K562 (cell line): ENCODE data around the gene IRF9. TPM values are rescaled to one million over a fixed set of nuclear protein-coding genes. Genes with fewer than 3 reads are reported as not detected.

Experiments
- E2F8 ChIP-seq: fragments of 450-650 bp; IDR thresholded peaks from 2 replicates; pipeline ENCODE4 v1.7.1; 2018; ENCODE audit warnings: mild to moderate bottlenecking, low read depth; ENCODE audit not compliant: partially characterized antibody
- HDAC1 ChIP-seq, 2 experiments: fragments of 450-650 bp; IDR thresholded peaks; 2 replicates each; pipeline ENCODE4 v1.6.1; 2016 to 2017; ENCODE audit warnings: inconsistent platforms in 1 of 2, mild to moderate bottlenecking in 1 of 2, moderate library complexity in 1 of 2
- JUN ChIP-seq, 2 experiments: sonication (generic) in 1 of 2; formaldehyde crosslinking in 1 of 2; IDR thresholded peaks; 2 replicates each; pipeline versions ENCODE4 v1.6.1 to v1.8.0; 2012 to 2022; ENCODE audit warnings: borderline replicate concordance in 2 of 2, mild to moderate bottlenecking in 2 of 2, improper control_type of control experiment in 1 of 2, low read depth in 1 of 2, low read length in 1 of 2, missing genetic modification reagents in 1 of 2
- MEF2D ChIP-seq: conservative IDR thresholded peaks from 2 replicates; pipeline ENCODE4 v1.6.1; 2016; ENCODE audit warnings: low read depth, missing genetic modification characterization, missing compliant biosample characterization
- POLR2A ChIP-seq: fragments of 450-650 bp; conservative IDR thresholded peaks from 2 replicates; pipeline ENCODE4 v1.6.1; 2016
- POLR2AphosphoS5 ChIP-seq: IDR thresholded peaks from 2 replicates; pipeline ENCODE4 v1.6.1; 2011; ENCODE audit warnings: mild to moderate bottlenecking, low read depth, low read length, moderate library complexity; ENCODE audit not compliant: control insufficient read depth, insufficient read depth
- POLR2B ChIP-seq: fragments of 450-650 bp; IDR thresholded peaks from 2 replicates; pipeline ENCODE4 v1.6.1; 2018; ENCODE audit warnings: low read depth; ENCODE audit not compliant: partially characterized antibody
- RBFOX2 ChIP-seq: fragments of 200-400 bp; formaldehyde crosslinking; IDR thresholded peaks from 2 replicates; pipeline ENCODE4 v1.6.1; 2017; ENCODE audit warnings: low read depth, mild to moderate bottlenecking, low read length, moderate library complexity
- TAF7 ChIP-seq: fragments of 450-650 bp; IDR thresholded peaks from 2 replicates; pipeline ENCODE4 v1.6.1; 2016; ENCODE audit warnings: missing genetic modification characterization, missing compliant biosample characterization
- TRIM25 ChIP-seq: fragments of 450-650 bp; IDR thresholded peaks from 2 replicates; pipeline ENCODE4 v1.7.0; 2016; ENCODE audit warnings: borderline replicate concordance
- YY1 ChIP-seq, 3 experiments: IDR thresholded peaks; 2 replicates each; pipeline ENCODE4 v1.6.1; 2011; ENCODE audit warnings: low read length in 2 of 3, mild to moderate bottlenecking in 2 of 3, moderate library complexity in 2 of 3, borderline replicate concordance in 1 of 3, control low read depth in 1 of 3, low read depth in 1 of 3; ENCODE audit not compliant: insufficient read depth in 3 of 3, insufficient replicate concordance in 2 of 3, control insufficient read depth in 1 of 3, insufficient read length in 1 of 3; ENCODE audit errors: extremely low read depth in 1 of 3
- ZNF23 ChIP-seq: fragments of 250-450 bp; sonication (Bioruptor Pico); IDR thresholded peaks from 2 replicates; pipeline ENCODE4 v1.4.0; 2020; ENCODE audit warnings: mild to moderate bottlenecking
- ZNF253 ChIP-seq: fragments of 250-450 bp; sonication (Bioruptor Pico); conservative IDR thresholded peaks from 2 replicates; pipeline ENCODE4 v1.6.1; 2021; ENCODE audit warnings: mild to moderate bottlenecking
- ZNF57 ChIP-seq: fragments of 450-650 bp; formaldehyde crosslinking; IDR thresholded peaks from 2 replicates; pipeline ENCODE4 v1.4.0; 2020; ENCODE audit warnings: mild to moderate bottlenecking, moderate library complexity
- ZNF584 ChIP-seq: fragments of 200-800 bp; sonication (Bioruptor generic); IDR thresholded peaks from 2 replicates; pipeline ENCODE4 v1.6.1; 2016; ENCODE audit warnings: low read depth, mild to moderate bottlenecking, missing genetic modification characterization, missing compliant biosample characterization
- polyA plus RNA-seq, 8 experiments: library from polyadenylated mRNA; depleted of rRNA in 4 of 8; stranded (reverse) in 5 of 8; unstranded in 3 of 8; fragments of >200 nt; fragmentation: Nextera tagmentation in 2 of 8; fragmentation: Illumina TruSeq in 1 of 8; extraction: Ambion mirVana in 2 of 8; extraction: Trizol in 1 of 8; gene quantifications; 2 replicates each; pipeline versions ENCODE4 v1.2.1 to v1.2.3, GENCODE V29; 2011 to 2014; ENCODE audit warnings: inconsistent platforms in 1 of 8, missing spikeins in 1 of 8
- total RNA-seq, 7 experiments: library from RNA; depleted of rRNA in 6 of 7; stranded (reverse); fragments of >200 nt in 6 of 7; fragmentation: Illumina TruSeq in 2 of 7; extraction: Trizol in 2 of 7; gene quantifications; 2 replicates each; pipeline versions ENCODE4 v1.2.1 to v1.2.3, GENCODE V29; 2011 to 2021; ENCODE audit warnings: low replicate concordance in 1 of 7
- TF ChIP-seq, protein P1 (sequence below): sonication (generic); formaldehyde crosslinking; IDR thresholded peaks from 2 replicates; pipeline ENCODE4 v1.8.1; 2023; ENCODE audit warnings: missing genetic modification reagents, mild to moderate bottlenecking, borderline replicate concordance

Gene IRF9
- total and polyA plus RNA-seq, 9 of the 15 experiments (the other 6 are each of a cell fraction or from before 2014, with no cell fraction given): 0.79 to 14.8 (median 6.1) TPM

DNA sequence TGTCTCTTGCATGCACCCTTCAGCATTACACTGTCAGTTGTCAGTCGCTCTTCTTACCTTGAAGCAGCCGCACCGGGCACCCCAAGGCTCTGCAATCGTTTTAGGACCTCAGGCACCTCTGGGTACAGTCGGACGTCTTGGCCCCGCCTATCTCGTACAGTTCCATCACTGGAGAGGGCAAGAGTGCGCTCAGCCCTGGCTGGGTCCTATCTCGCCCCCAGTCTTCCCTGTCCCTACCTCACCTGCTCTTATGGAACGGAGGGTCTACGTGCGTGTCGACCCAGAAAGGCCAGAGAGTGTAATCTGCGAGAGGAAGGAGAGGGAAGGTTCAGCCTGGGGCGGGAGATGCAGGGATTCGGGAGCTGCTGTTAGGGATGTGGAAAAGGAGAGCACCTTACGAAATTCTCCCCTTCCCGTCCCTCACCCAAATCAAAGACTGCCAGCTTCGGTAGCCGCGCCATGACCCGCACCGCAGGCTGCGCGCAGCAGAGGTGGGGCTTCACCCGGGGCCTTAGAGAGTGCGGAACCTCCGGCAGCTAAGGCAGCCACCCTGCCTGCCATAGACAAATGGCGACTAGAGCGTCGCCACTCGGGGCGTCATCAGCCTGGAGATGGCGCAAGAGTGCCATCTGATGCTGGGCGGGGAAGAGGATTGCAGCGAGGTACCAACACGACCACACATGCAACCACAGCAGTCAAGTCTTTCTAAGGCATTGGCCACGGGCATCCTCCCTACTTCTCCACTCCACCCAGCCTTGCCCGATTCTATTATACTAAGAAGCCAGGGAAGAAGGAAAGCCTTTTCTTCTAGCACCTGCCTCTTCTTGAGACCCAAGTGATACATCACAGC is 54.7 kb downstream of the IRF9 start, which contains the start of gene MDP1 (continued):
- TF ChIP-seq ZNF57 (CRISPR knock-in tag) (no peak), HDAC1 (IDR thresholded peaks at IDR 0.05) (peak in 1 of 2 experiments; percentile 48; a peak in 1 of 4 replicates), JUN (IDR thresholded peaks at IDR 0.05; ENCODE audit: borderline replicate concordance, low read depth, low read length) (peak; percentile 24; the same call in 1 of the 2 replicates), JUN (CRISPR knock-in tag; IDR thresholded peaks at IDR 0.05; ENCODE audit: borderline replicate concordance) (0 out of 2 replicates have a peak, but pooled peaks have one; percentile 31), ZNF253 (CRISPR knock-in tag) (no peak), ZNF584 (no peak), ZNF23 (CRISPR knock-in tag) (no peak), YY1 (IDR thresholded peaks at IDR 0.05; ENCODE audit: borderline replicate concordance in 1 of 3, control insufficient read depth in 1 of 3, extremely low read depth in 1 of 3, insufficient read depth in 3 of 3, insufficient read length in 1 of 3, insufficient replicate concordance in 2 of 3, low read depth in 1 of 3, low read length in 2 of 3) (peak; percentile 52 to 91 (median 85)), TRIM25 (no peak), RBFOX2 (peak; percentile 85), POLR2B (peak; percentile 79), TAF7 (tag) (0 out of 2 replicates have a peak, but pooled peaks have one; percentile 35), E2F8 (peak; percentile 64), POLR2A (peak; percentile 86), MEF2D (tag) (no peak), POLR2AphosphoS5 (peak; percentile 67; the same call in 1 of the 2 replicates)
- TF ChIP-seq, protein P1, sequence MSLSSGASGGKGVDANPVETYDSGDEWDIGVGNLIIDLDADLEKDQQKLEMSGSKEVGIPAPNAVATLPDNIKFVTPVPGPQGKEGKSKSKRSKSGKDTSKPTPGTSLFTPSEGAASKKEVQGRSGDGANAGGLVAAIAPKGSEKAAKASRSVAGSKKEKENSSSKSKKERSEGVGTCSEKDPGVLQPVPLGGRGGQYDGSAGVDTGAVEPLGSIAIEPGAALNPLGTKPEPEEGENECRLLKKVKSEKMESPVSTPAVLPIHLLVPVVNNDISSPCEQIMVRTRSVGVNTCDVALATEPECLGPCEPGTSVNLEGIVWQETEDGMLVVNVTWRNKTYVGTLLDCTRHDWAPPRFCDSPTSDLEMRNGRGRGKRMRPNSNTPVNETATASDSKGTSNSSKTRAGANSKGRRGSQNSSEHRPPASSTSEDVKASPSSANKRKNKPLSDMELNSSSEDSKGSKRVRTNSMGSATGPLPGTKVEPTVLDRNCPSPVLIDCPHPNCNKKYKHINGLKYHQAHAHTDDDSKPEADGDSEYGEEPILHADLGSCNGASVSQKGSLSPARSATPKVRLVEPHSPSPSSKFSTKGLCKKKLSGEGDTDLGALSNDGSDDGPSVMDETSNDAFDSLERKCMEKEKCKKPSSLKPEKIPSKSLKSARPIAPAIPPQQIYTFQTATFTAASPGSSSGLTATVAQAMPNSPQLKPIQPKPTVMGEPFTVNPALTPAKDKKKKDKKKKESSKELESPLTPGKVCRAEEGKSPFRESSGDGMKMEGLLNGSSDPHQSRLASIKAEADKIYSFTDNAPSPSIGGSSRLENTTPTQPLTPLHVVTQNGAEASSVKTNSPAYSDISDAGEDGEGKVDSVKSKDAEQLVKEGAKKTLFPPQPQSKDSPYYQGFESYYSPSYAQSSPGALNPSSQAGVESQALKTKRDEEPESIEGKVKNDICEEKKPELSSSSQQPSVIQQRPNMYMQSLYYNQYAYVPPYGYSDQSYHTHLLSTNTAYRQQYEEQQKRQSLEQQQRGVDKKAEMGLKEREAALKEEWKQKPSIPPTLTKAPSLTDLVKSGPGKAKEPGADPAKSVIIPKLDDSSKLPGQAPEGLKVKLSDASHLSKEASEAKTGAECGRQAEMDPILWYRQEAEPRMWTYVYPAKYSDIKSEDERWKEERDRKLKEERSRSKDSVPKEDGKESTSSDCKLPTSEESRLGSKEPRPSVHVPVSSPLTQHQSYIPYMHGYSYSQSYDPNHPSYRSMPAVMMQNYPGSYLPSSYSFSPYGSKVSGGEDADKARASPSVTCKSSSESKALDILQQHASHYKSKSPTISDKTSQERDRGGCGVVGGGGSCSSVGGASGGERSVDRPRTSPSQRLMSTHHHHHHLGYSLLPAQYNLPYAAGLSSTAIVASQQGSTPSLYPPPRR (CRISPR knock-in tag): no peak
